Thoracic aorta (tissue), 2 donors: Measurements from ENCODE around the gene TRA2A. TPM values are rescaled to one million over a fixed set of nuclear protein-coding genes. Genes with fewer than 3 reads are reported as not detected.

Experiments
- ATAC-seq: fragments of 150-250 bp; one replicate; pipeline ENCODE4 v1.8.0; 2017; ENCODE audit warnings: low read depth; ENCODE audit not compliant: insufficient number of reproducible peaks, low FRiP score
- DNase-seq: peaks from one replicate; pipeline ENCODE4 v3.0.0-alpha.2; 2020; ENCODE audit warnings: low spot score
- H3K27ac ChIP-seq, 2 donors: fragments of 200-600 bp; sonication (generic); 1 replicate in 1 of 2; 2 replicates in 1 of 2; pipeline ENCODE4 v1.5.1; 2016; ENCODE audit warnings: mild to moderate bottlenecking in 2 of 2, moderate library complexity in 2 of 2
- H3K27me3 ChIP-seq: fragments of 200-600 bp; sonication (generic); replicated peaks from 2 replicates; pipeline ENCODE4 v1.6.0; 2016; ENCODE audit warnings: mild to moderate bottlenecking; ENCODE audit not compliant: insufficient read depth
- H3K36me3 ChIP-seq: fragments of 200-600 bp; sonication (generic); one replicate; pipeline ENCODE4 v1.5.1; 2016
- H3K4me1 ChIP-seq, 2 donors: fragments of 200-600 bp; sonication (generic); 1 replicate in 1 of 2; 2 replicates in 1 of 2; pipeline versions ENCODE4 v1.5.1 to v1.6.0; 2016; ENCODE audit warnings: low read depth in 2 of 2, mild to moderate bottlenecking in 1 of 2; ENCODE audit not compliant: control insufficient read depth in 1 of 2
- H3K4me3 ChIP-seq: fragments of 200-600 bp; sonication (generic); 2 replicates; pipeline ENCODE4 v1.5.1; 2016; ENCODE audit warnings: mild to moderate bottlenecking
- H3K9me3 ChIP-seq: fragments of 200-600 bp; sonication (generic); 2 replicates; pipeline ENCODE4 v1.5.1; 2016
- CTCF ChIP-seq: fragments of 200-600 bp; sonication (generic); IDR thresholded peaks from one replicate; pipeline ENCODE4 v1.5.1; 2019; ENCODE audit warnings: antibody characterized with exemption
- total RNA-seq, 2 donors: library from RNA; depleted of rRNA; stranded (reverse); fragments of >200 nt; gene quantifications; one replicate each; pipeline versions ENCODE4 v1.1.0 to v1.2.3, GENCODE V29; 2016

The TRA2A gene
- total RNA-seq, 2 donors from 2014 or later, result 23.0 to 55.0 TPM

DNA sequence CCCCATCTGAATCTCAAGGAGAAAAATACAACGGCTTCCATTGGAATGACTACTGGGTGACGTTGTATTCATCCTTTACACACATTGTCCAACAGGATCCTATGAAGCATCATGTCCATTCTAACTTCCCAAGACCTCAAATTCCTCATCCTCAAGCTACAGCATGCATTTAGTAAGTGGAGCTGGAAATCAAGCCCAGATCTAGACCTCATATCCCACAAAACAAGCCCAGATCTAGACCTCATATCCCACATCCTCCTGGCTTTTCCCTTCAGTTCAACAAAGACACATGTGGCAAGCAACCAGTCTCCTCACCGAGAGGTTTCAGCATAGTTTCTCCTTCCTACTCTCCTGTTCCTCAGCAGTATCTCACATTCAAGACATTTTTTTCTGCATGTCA is 73.7 kb downstream of the TRA2A start:
- Histone ChIP-seq H3K4me1 (no peaks in the 10 kb centered on the region), H3K36me3 (no peaks in the 10 kb centered on the region), H3K27ac (no peak overlapping the region), H3K4me3 (no peak overlapping the region), H3K9me3 (no peaks in the 10 kb centered on the region), H3K27me3 (no peaks in the 10 kb centered on the region)
- ATAC-seq (no peak), DNase-seq (no peak)
- TF ChIP-seq CTCF, result no peak

DNA sequence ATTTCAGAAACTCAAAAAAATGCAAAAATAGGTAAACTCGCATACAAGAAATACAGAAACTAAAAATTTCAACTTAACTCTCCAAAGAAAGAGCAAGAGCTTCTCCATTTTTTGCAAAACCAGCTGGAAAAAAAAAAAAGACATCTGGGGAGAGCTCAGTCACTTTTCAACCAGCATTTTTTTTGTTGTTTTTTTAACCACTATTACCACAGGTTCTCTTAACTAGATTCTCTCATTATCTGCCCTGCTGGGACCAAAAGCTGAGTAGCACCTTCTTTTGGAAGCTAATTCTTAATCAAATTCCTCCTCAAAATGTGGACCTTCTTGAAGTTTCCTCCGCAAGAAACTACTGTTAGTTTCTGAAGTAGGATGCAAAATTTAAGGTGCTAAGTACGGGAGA is 75.7 kb downstream of the TRA2A start:
- no peak for TF ChIP-seq CTCF
- no peaks in the 10 kb centered on the region for H3K9me3 ChIP-seq
- ATAC-seq (no peak), DNase-seq (no peak)
- no peaks in the 10 kb centered on the region for H3K36me3 ChIP-seq
- H3K4me3 ChIP-seq, result no peak overlapping the region
- no peak overlapping the region for H3K27ac ChIP-seq
- H3K4me1 ChIP-seq, result no peaks in the 10 kb centered on the region
- H3K27me3 ChIP-seq, result no peaks in the 10 kb centered on the region

DNA sequence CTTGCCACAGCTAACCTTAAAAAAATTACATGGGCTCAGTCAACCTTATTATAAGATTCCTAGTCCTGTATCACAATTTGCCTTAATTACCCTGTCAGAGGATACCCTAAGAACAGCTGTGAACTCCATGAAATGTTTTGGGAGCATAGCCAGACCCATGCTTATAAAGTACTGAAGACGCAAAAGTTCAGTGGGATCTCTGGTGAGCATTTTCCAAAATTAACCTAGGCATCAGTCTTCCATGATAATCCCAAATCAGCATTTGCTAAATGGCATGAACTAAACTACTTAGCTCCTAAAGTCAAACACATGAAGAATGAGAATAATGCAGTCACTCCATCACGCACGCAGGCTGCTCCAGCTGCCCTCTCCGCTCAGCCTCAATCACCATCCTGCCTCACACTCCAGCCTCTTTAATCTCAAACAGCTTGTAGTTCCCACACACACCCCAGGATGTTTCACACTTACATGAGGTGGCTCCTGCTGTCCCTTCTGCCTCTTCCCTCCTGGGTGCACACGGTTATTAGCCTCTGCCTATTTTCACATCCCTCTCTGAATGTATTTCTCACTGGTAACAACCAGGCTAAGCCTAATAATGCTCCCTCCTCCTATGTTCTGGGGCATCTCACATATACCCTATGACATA is 76.8 kb downstream of the TRA2A start:
- no peak for ATAC-seq
- no peaks in the 10 kb centered on the region for H3K4me1 ChIP-seq
- no peaks in the 10 kb centered on the region for H3K9me3 ChIP-seq
- H3K27me3 ChIP-seq, result no peaks in the 10 kb centered on the region
- no peaks in the 10 kb centered on the region for H3K36me3 ChIP-seq
- no peak for TF ChIP-seq CTCF
- DNase-seq, result no peak
- H3K27ac ChIP-seq, result no peak overlapping the region
- H3K4me3 ChIP-seq, result no peak overlapping the region

Other genes with a start within 250 kb of the TRA2A start
- gene MALSU1, start 232.6 kb downstream of the TRA2A start, total RNA-seq, result 10 to 100 TPM; 18.1 to 65.7 TPM
- 1 to 10 TPM in 1 of 2 donors, under 1 TPM in 1; 0.27 to 8.1 TPM for gene IGF2BP3, start 61.5 kb downstream of the TRA2A start, total RNA-seq
- gene CCDC126, start 65.4 kb upstream of the TRA2A start, total RNA-seq, result 1 to 10 TPM; 8.5 to 8.8 TPM
- 10 to 100 TPM in 1 of 2 donors, 1 to 10 TPM in 1; 2.6 to 16.8 TPM for gene FAM221A, start 148.2 kb upstream of the TRA2A start, total RNA-seq
- 1 to 10 TPM in 1 of 2 donors, under 1 TPM in 1; 0.92 to 1.5 TPM for gene STK31, start 178.2 kb upstream of the TRA2A start, total RNA-seq